Fibroblast of lung (primary cell): ENCODE measurements around the gene P2RY6. TPM values are rescaled to one million over a fixed set of nuclear protein-coding genes. Genes with fewer than 3 reads are reported as not detected.
"Not testable (repeated sequence)": the region's sequence is repeated elsewhere in the genome, so short reads cannot be mapped to it uniquely, and the experiment has no call there.

ENCODE experiments used
- DNase-seq, 2 donors: peaks; one replicate each; pipeline versions ENCODE4 v3.0.0 to v3.0.0-alpha.2; 2010; ENCODE audit warnings: low read depth in 2 of 2
- H2AFZ ChIP-seq: 2 replicates; pipeline ENCODE4 v1.5.1; 2012; ENCODE audit warnings: low read length, control low read depth, inconsistent platforms
- H3K27ac ChIP-seq: 2 replicates; pipeline ENCODE4 v1.5.1; 2011; ENCODE audit warnings: low read length, control low read depth; ENCODE audit not compliant: insufficient read depth
- H3K27me3 ChIP-seq: 2 replicates; pipeline ENCODE4 v1.5.1; 2011; ENCODE audit warnings: mild to moderate bottlenecking, low read length; ENCODE audit not compliant: control insufficient read depth, insufficient read depth
- H3K36me3 ChIP-seq: 2 replicates; pipeline ENCODE4 v1.5.1; 2011; ENCODE audit warnings: low read length; ENCODE audit not compliant: control insufficient read depth, insufficient read depth
- H3K4me1 ChIP-seq: 2 replicates; pipeline ENCODE4 v1.5.1; 2011; ENCODE audit warnings: low read length; ENCODE audit not compliant: control insufficient read depth, insufficient read depth; ENCODE audit errors: extremely low read depth
- H3K4me2 ChIP-seq: 2 replicates; pipeline ENCODE4 v1.5.1; 2011; ENCODE audit warnings: low read length, control low read depth; ENCODE audit not compliant: insufficient read depth; ENCODE audit errors: extremely low read depth
- H3K4me3 ChIP-seq, 4 experiments: fragments of 200-600 bp in 1 of 4; sonication (generic) in 1 of 4; replicated peaks in 1 of 4; 2 replicates each; pipeline ENCODE4 v1.5.1; 2011 to 2016; ENCODE audit warnings: low read length in 4 of 4, low read depth in 3 of 4, mild to moderate bottlenecking in 3 of 4, control low read depth in 2 of 4, inconsistent platforms in 1 of 4, mixed read lengths in 1 of 4; ENCODE audit not compliant: insufficient read depth in 1 of 4; ENCODE audit errors: control extremely low read depth in 1 of 4
- H3K79me2 ChIP-seq: 2 replicates; pipeline ENCODE4 v1.5.1; 2012; ENCODE audit warnings: mild to moderate bottlenecking, low read length, inconsistent platforms; ENCODE audit not compliant: control insufficient read depth, insufficient read depth
- H3K9ac ChIP-seq: 2 replicates; pipeline ENCODE4 v1.5.1; 2011; ENCODE audit warnings: mild to moderate bottlenecking, low read length, control low read depth; ENCODE audit not compliant: insufficient read depth
- H3K9me3 ChIP-seq: 2 replicates; pipeline ENCODE4 v1.5.1; 2012; ENCODE audit warnings: low read depth, low read length; ENCODE audit not compliant: control insufficient read depth, insufficient read depth
- H4K20me1 ChIP-seq: 2 replicates; pipeline ENCODE4 v1.5.1; 2011; ENCODE audit warnings: low read length; ENCODE audit not compliant: control insufficient read depth, insufficient read depth; ENCODE audit errors: extremely low read depth
- EZH2 ChIP-seq: IDR thresholded peaks from 2 replicates; pipeline ENCODE4 v1.5.1; 2012; ENCODE audit warnings: low read length, control low read depth, mild to moderate bottlenecking; ENCODE audit errors: missing control alignments
- polyA plus RNA-seq, 2 donors: library from polyadenylated mRNA; depleted of rRNA in 1 of 2; stranded (reverse) in 1 of 2; unstranded in 1 of 2; fragments of >200 nt; gene quantifications; 2 replicates each; pipeline ENCODE4 v1.2.1, GENCODE V29; 2011 to 2012; ENCODE audit warnings: missing spikeins in 1 of 2
- total RNA-seq: library from RNA; depleted of rRNA; stranded (reverse); fragments of >200 nt; gene quantifications from 2 replicates; pipeline ENCODE4 v1.2.1, GENCODE V29; 2014
- TF ChIP-seq, protein P1 (sequence below), 2 donors: IDR thresholded peaks in 1 of 2; conservative IDR thresholded peaks in 1 of 2; 1 replicate in 1 of 2; 2 replicates in 1 of 2; pipeline ENCODE4 v1.5.1; 2011 to 2012; ENCODE audit warnings: low read length in 2 of 2, control low read depth in 1 of 2, inconsistent platforms in 1 of 2, low read depth in 1 of 2, mild to moderate bottlenecking in 1 of 2

Gene P2RY6
- total and polyA plus RNA-seq, 2 donors (not counting 1 experiment from before 2014, with no cell fraction given) = 0.12 to 0.33 TPM

DNA sequence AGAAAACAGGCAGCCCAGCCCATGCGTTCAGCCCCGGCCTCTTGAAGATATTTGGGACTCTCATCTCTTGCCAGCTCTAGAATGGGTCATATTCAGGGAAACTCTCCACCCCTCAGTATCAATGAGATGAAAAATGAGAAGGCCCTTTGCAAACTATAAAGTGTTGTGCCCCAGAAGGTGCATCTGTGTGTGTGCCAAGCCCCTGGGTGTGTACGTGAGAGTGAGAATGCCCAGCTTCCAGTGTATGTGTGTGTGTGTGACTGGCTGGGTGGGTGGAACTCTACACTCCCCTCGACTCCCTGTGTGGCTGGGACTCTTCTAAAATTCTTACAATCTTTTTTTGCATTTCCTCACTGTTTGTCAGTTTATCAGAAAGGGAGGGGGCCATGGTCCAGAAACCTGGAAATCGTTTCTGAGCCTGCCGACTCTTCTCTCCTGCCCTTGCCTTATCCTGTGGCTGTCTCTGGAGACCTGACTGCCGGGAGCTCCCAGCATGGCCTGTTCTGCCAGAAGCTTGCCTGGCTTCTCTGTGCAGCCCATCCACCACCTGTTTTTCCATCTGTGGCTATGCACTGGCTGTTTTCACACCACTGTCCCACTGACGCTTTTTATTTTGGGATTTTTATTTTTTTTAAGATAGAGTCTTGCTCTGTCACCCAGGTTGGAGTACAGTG, 1.2 kb downstream of the P2RY6 start:
- no peaks in the 10 kb centered on the region for H4K20me1 ChIP-seq
- peaks cover 4% of the 10 kb centered on the region for H3K27me3 ChIP-seq
- no peaks in the 10 kb centered on the region for H3K4me1 ChIP-seq
- H3K79me2 ChIP-seq = no peaks in the 10 kb centered on the region
- TF ChIP-seq EZH2 = no peak
- TF ChIP-seq, protein P1, sequence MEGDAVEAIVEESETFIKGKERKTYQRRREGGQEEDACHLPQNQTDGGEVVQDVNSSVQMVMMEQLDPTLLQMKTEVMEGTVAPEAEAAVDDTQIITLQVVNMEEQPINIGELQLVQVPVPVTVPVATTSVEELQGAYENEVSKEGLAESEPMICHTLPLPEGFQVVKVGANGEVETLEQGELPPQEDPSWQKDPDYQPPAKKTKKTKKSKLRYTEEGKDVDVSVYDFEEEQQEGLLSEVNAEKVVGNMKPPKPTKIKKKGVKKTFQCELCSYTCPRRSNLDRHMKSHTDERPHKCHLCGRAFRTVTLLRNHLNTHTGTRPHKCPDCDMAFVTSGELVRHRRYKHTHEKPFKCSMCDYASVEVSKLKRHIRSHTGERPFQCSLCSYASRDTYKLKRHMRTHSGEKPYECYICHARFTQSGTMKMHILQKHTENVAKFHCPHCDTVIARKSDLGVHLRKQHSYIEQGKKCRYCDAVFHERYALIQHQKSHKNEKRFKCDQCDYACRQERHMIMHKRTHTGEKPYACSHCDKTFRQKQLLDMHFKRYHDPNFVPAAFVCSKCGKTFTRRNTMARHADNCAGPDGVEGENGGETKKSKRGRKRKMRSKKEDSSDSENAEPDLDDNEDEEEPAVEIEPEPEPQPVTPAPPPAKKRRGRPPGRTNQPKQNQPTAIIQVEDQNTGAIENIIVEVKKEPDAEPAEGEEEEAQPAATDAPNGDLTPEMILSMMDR (conservative IDR thresholded peaks at IDR 0.05 in 1 of 2, IDR thresholded peaks at IDR 0.05 in 1 of 2; ENCODE audit: low read depth in 1 of 2, low read length in 2 of 2) = no peak
- H3K4me3 ChIP-seq = no peak overlapping the region
- no peaks in the 10 kb centered on the region for H3K36me3 ChIP-seq
- no peaks in the 10 kb centered on the region for H3K9me3 ChIP-seq
- no peak for DNase-seq
- no peak overlapping the region for H3K27ac ChIP-seq
- H2AFZ ChIP-seq = no peak overlapping the region
- H3K4me2 ChIP-seq = no peak overlapping the region
- H3K9ac ChIP-seq = no peak overlapping the region

DNA sequence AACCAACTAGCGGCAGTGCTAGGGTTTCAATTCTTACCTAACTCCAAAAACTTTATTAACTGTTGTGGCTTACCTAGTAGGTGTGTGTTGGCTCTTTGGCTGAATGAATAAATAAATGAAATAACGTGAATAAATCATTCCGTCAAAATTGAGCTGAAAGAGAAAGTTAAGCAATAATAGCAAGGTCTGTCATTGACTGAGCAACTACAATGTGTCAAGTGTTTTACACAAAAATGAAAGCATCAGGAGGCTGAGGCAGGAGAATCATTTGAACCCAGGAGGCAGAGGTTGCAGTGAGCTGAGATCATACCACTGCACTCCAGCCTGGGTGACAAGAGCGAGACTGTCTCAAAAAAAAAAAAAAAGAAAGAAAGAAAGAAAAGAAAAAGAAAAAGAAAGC, 2.1 kb downstream of the P2RY6 start:
- H3K79me2 ChIP-seq, H3K4me1 ChIP-seq, H3K9me3 ChIP-seq, H3K27me3 ChIP-seq, H3K4me3 ChIP-seq, DNase-seq, H4K20me1 ChIP-seq, H3K27ac ChIP-seq, H3K4me2 ChIP-seq, H2AFZ ChIP-seq, H3K36me3 ChIP-seq, H3K9ac ChIP-seq: not testable (repeated sequence)

DNA sequence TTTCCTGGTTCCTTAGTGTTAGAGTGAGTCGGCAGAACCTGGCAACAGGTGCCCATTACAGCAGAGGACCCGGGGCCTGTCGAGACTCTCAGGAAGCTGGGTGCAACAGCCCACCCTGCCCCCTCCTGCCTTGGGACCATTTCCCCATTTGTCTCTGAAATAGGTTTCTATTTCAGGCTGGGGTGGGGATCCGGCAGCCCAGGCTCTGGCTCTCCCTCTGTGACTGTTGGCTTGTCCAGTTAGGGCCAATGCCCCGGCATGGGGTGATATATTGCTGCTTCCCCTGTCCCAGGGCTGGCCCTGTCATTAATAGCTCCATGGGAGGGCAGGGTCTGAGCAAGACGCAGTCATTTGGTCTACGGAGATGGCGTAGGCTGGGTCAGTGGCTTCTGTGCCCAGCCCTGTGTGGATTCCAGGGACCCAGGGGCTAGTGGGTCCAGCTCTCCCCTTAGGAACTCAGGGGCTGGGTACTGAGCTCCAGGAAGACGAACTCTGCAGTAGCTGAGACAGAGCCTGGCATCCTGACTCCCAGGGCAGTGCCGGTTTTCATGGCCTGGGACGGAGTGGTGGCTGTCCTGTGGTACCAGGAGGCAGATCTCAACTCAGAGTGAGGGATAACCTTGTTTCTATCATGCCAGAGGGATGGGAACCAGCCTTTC, 2.7 kb downstream of the P2RY6 start:
- no peaks in the 10 kb centered on the region for H3K9me3 ChIP-seq
- H3K36me3 ChIP-seq = no peaks in the 10 kb centered on the region
- no peak overlapping the region for H3K4me2 ChIP-seq
- no peaks in the 10 kb centered on the region for H3K4me1 ChIP-seq
- TF ChIP-seq, protein P1 (conservative IDR thresholded peaks at IDR 0.05 in 1 of 2, IDR thresholded peaks at IDR 0.05 in 1 of 2; ENCODE audit: low read depth in 1 of 2, low read length in 2 of 2) = no peak
- TF ChIP-seq EZH2 = no peak
- no peak overlapping the region for H3K27ac ChIP-seq
- DNase-seq = no peak
- H3K79me2 ChIP-seq = no peaks in the 10 kb centered on the region
- peaks cover 6% of the 10 kb centered on the region for H3K27me3 ChIP-seq
- no peak overlapping the region for H2AFZ ChIP-seq
- no peak overlapping the region for H3K9ac ChIP-seq
- H3K4me3 ChIP-seq = no peak overlapping the region
- H4K20me1 ChIP-seq = no peaks in the 10 kb centered on the region
